HG02642 (cell line): ENCODE data around the gene ZBTB34.

ENCODE experiments used
- ATAC-seq: cut with Tn5 transposase; IDR thresholded peaks from one replicate; pipeline ENCODE4 v1.9.1; 2021; ENCODE audit warnings: mild to moderate bottlenecking; ENCODE audit not compliant: unreplicated experiment, poor library complexity

The ZBTB34 gene

DNA sequence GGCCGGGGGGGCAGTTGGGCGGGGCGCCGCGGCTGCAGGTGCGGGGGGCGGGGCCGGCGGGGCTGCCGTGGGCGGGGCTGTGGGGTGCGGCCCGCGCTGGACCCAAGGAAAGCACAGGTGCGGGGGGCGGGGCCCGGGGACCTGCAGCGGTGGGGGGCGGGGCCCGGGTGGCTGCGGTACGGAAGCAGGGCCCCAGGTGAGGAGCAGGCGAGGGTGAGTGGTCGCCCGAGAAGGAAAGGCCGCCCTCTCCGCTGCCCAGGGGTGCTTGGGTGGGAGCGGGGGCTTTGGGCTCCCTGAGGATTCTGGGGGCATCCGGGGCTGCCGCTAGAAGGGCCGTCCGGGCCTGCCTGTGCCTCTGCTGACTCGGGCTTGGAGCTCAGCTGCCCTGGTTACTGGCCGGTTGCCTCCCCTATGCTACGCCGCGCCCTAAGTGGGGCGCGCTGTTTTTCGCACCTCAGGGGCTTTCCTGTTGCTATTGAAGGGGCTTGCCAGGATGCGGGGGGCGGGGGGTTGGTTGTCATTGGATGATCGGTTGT is 54.9 kb downstream of the ZBTB34 start:
- peak; percentile 1 for ATAC-seq

DNA sequence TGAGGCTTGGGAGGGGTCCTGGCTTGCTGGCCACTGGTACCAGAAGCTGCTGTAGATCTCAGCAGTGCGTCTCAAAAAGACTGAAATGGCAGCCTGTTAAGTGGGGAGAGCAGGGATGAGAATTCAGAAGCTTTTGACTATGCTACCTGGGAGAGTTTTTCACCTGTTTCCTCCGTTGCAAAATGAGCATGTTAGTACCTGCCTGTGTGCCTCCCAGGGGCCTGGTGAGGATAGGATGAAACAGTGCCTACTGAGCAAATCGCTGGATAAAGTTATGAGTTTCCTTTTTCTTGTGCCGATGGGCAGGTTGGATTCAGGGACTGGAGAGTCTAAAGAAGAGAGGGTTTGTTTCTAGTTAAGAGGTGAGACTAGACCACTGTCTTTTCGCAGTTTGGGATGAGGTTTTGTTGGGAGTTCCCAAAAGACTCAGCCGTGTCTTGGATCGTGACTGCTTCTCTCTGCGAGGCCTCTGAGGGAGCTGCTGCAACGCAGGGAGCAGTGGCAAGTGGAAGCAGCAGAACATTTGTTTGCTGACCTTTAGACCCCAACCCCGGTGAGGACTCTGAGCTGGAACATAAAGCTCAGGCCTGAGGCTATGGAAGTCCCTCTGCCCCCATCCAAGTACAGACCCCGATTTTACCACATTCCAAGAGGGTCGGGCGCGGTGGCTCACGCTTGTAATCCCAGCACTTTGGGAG is 55.6 kb downstream of the ZBTB34 start:
- no peak for ATAC-seq

DNA sequence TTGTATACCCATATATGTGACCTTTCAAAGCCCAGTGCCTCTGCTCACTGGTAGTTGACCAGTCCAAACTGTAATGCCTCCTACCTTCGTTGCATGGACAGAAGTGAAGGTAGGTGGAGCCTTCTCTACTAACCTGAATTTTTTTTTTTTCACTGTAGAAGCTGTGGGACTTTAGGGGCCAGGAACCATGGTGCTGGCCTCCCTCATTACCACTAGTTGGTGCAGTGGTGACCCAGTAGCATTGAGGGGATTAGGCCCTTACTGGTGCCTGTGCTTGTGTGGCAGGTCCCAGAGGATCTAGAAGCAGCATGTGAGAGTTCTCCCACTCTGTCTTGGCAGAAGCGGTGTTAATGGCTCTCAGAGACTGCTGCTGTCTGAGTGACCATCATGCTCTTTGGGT is 56.5 kb downstream of the ZBTB34 start:
- ATAC-seq: no peak

DNA sequence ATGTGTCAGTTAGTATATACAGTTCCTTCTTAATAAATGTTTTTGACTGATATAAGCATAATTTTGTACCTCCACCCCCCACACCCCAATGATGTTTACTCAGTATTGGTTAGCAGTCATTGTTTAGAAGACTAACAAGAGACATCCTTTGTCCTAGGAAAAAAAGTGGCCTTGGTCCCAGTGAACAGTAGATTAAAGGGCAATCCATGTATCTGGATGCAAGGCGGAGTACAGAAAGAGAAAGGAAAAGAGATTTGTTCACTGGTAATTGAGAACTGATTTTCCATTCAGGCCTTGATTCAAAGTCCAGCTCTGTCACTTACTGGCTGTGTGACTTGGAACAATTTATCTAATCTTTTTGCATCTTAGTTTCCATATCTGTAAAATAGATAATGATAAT is 58.8 kb downstream of the ZBTB34 start:
- ATAC-seq: no peak

DNA sequence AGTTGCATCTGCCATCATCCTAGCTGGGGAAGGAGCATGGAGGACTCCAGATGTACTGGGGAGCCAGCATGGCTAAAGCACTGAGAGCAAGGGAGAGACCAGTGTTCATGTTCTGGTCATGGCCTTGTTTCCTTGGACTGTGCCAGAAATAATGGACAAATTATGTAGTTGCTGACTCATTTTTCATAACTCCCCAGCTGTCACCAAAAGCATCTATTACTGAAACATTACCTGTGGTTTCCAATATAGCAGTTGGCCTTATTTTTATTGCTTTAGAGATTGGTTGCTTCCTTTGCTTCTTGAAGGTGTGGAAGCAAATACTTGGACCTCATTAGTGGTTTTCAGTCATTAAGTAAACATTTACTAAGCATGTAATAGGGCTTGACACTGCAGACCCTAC is 65.4 kb downstream of the ZBTB34 start:
- ATAC-seq: no peak

DNA sequence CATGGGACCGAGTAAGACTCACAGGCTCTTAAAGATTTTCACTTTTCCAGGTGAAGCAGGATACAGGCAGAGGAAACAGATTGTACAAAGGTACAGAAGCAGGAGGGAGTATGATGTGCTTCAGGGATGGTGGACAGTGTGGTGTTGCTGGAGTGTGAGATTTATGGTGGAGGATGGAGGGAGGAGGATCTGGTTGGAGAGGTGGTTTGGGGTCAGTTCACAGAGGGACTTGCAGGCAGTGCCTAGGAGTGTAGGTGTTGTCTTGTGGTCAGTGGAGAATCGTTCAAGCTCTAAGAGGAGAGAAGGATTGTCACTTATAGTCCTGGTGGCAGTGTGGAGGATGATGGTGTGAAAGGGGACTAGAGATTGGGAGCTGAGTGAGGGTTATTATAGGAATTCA is 65.9 kb downstream of the ZBTB34 start:
- ATAC-seq: no peak

DNA sequence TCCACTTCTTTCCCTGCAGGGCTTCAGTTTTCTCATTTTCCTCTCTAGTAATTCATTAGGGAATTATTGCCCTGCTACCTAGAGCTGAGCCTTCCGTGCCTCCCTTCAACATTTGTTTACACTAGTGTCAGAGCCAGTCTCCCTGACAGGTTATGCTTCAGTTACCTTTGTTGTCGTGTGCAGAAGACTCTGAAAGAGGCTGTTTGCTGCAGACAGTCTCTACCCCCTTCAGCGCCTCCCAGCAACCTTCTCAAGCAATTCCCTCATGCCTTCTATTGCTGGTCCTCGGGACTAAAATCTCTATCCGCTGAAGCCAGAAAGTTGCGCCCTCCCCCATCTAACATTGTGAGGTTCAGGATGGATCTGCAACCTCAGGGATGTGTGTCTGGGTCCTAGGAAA is 67.0 kb downstream of the ZBTB34 start:
- no peak for ATAC-seq

DNA sequence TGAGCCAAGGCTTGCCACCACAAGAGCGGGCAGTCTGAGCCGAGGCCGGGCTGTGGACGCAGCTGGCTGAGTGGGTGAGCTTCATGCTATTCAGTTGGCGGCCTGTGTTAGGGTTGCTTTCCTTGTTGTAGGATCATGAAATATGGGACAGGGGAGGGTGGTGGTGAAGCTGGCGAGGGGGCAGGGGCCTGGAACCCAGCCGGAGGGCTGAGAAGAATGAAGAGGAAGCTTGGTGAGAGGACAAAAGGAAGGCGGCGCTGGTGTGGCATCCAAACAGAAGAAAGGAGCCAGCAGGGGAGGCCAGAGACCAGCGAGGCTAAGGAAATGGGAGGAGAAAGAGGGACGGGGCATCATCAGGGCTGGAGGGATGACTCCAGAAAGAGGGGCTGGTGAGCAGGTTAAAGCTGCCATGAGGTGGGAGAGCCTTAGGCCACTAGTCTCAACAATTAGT is 72.5 kb downstream of the ZBTB34 start:
- ATAC-seq: no peak

DNA sequence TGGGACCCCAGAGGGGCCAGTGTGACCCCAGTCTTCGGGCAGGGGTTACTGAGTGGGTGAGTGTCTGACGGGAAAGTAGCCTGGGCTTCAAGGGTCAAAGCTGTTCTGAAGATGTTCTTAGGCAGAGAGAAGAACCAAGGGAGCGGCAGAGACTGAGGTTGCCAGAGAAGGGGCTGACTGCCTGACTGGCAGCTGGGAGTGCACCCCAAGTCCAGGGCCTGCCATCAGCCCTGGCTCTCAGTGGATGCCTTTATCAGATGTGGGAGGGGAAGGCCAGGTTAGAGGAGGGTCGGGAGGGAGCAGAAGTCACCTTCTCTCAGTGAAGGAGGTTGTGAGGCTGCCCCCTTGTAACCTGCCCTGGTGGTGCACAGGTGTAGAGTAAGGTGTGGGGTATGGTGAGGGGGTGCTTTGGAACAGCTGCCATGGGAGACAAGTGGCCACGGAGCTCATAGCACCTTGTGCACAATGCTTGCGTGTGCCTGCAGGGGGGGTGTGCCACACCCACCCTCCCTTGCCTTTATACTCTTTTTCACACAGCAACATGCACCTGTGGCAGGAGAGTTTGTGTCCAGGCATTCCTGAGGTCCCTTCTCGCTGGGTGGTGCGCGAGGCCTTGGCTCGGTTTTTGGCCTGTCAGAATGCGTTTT is 73.0 kb downstream of the ZBTB34 start:
- ATAC-seq: no peak

DNA sequence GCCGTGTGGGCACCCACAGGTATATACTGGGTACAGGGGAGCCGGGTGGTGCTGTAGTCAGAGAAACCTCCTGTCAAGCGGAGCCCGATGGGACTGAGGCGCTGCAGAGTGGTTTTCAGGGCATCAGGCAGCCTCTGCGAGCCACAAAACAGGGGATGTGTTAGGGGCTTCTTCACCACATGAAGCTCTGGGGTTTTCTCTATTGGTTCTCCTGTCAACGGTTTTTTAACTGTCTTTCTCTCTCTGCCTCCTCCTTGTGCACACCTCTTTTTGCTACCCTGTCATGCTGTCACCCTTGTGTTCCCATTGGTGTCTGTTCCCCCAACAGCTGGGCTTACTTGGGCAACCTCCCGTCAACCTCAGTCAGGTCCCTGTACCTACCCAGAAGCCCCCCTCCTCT is 74.0 kb downstream of the ZBTB34 start:
- no peak for ATAC-seq
